Aorta (tissue), 5 donors: ENCODE results near the gene GKN2. TPM values are rescaled to one million over a fixed set of nuclear protein-coding genes. Genes with fewer than 3 reads are reported as not detected.

Experiments
- ATAC-seq: fragments of 200-7000 bp; cut with Tn5 transposase; one replicate; pipeline ENCODE4 v1.9.1; 2022; ENCODE audit warnings: moderate library complexity; ENCODE audit not compliant: low FRiP score
- DNase-seq, 2 donors: peaks; one replicate each; pipeline ENCODE4 v3.0.0-alpha.2; 2020
- H3K27ac ChIP-seq, 2 donors: one replicate each; pipeline ENCODE4 v1.5.1; 2013; ENCODE audit warnings: low read length in 2 of 2, mild to moderate bottlenecking in 2 of 2, moderate library complexity in 2 of 2, control low read depth in 1 of 2, inconsistent platforms in 1 of 2, low read depth in 1 of 2
- H3K27me3 ChIP-seq, 2 donors: one replicate each; pipeline ENCODE4 v1.6.1; 2013; ENCODE audit warnings: control low read depth in 1 of 2, low read length in 1 of 2, mild to moderate bottlenecking in 1 of 2, moderate library complexity in 1 of 2; ENCODE audit not compliant: insufficient read depth in 2 of 2, control insufficient read depth in 1 of 2
- H3K36me3 ChIP-seq, 2 donors: one replicate each; pipeline ENCODE4 v1.6.1; 2013; ENCODE audit warnings: control low read depth in 1 of 2, low read length in 1 of 2, mild to moderate bottlenecking in 1 of 2; ENCODE audit not compliant: insufficient read depth in 2 of 2, control insufficient read depth in 1 of 2
- H3K4me1 ChIP-seq, 2 donors: one replicate each; pipeline ENCODE4 v1.6.1; 2013; ENCODE audit warnings: low read length in 2 of 2, control low read depth in 1 of 2, mild to moderate bottlenecking in 1 of 2, moderate library complexity in 1 of 2; ENCODE audit not compliant: insufficient read depth in 2 of 2, control insufficient read depth in 1 of 2
- H3K4me3 ChIP-seq, 2 donors: one replicate each; pipeline ENCODE4 v1.5.1; 2013; ENCODE audit warnings: low read length in 2 of 2, control low read depth in 1 of 2, mild to moderate bottlenecking in 1 of 2
- H3K9me3 ChIP-seq: one replicate; pipeline ENCODE4 v1.6.1; 2013; ENCODE audit warnings: mild to moderate bottlenecking, low read length; ENCODE audit not compliant: control insufficient read depth
- WGBS, 2 donors: extraction: QIAGEN DNeasy Blood & Tissue Kit; methylation state at CpG; one replicate each; pipeline ENCODE4 v1.1.7; 2013; 5-methylcytosine and 5-hydroxymethylcytosine counted together
- intact Hi-C, 2 donors: fragments of 100-400 bp; cut with DNase I; formaldehyde crosslinking; loops; one replicate each; pipeline versions ENCODE4 v1.14.2 to v1.15.0; 2022
- polyA plus RNA-seq, 2 donors: library from polyadenylated mRNA; stranded (reverse); fragments of 200-250 nt; gene quantifications; one replicate each; pipeline ENCODE4 v1.2.3, GENCODE V29; 2013
- total RNA-seq, 2 donors: library from RNA; stranded (reverse); fragmentation: NEBNext Ultra II Directional; extraction: Animal tissue kit (Norgen Biotek cat#: 25700); gene quantifications; one replicate each; pipeline ENCODE4 v1.2.1, GENCODE V29; 2021
- donor health status: healthy with polysubstance abuse.
- donor health status: Bipolar disorder and iron deficiency.
- donor health status: DM: no; HTN: no; CAD: no.
- donor health status: DM: no; HTN: no; CAD: no.
- donor health status: DM: yes; HTN: yes; CAD: no.

The GKN2 gene
- total and polyA plus RNA-seq, 4 donors = 1.5 to 1.9 TPM; not detected in 2

GRCh38 chr2:68920481-68921170 is 32.1 kb downstream of the GKN2 start:
- ATAC-seq = no peak
- no peaks in the 10 kb centered on the region for H3K27me3 ChIP-seq
- H3K36me3 ChIP-seq = no peaks in the 10 kb centered on the region
- intact Hi-C loops = loop anchor here (5.0 kb wide), 2 partner anchors 213 to 448 kb away; no protein-coding TSS in a partner anchor
- no peaks in the 10 kb centered on the region for H3K9me3 ChIP-seq
- 76 to 89% methylated on average over 6 of the region's 6 CpGs for WGBS, 2 donors
- no peaks in the 10 kb centered on the region for H3K4me1 ChIP-seq
- no peak overlapping the region for H3K4me3 ChIP-seq
- H3K27ac ChIP-seq = no peak overlapping the region
- DNase-seq = no peak

- H3K27me3 ChIP-seq = no peaks in the 10 kb centered on the region
- H3K27ac ChIP-seq = no peak overlapping the region
- intact Hi-C loops = loop anchor here in 1 of 2 donors (5.0 kb wide), 1 partner anchor 451 kb away; the partner anchor contains the start of genes APLF and FBXO48
- ATAC-seq = no peak
- H3K9me3 ChIP-seq = no peaks in the 10 kb centered on the region
- 88 to 94% methylated on average over 7 of the region's 7 CpGs for WGBS, 2 donors
- H3K4me3 ChIP-seq = no peak overlapping the region
- no peaks in the 10 kb centered on the region for H3K4me1 ChIP-seq
- no peaks in the 10 kb centered on the region for H3K36me3 ChIP-seq
- no peak for DNase-seq
These were observed 34.2 kb downstream of the GKN2 start for GRCh38 chr2:68918497-68918896.

- ATAC-seq = no peak
- Histone ChIP-seq H3K36me3 (no peaks in the 10 kb centered on the region), H3K9me3 (no peaks in the 10 kb centered on the region), H3K27me3 (no peaks in the 10 kb centered on the region), H3K4me3 (no peak overlapping the region), H3K4me1 (no peaks in the 10 kb centered on the region), H3K27ac (no peak overlapping the region)
- intact Hi-C loops = loop anchor here in 1 of 2 donors (5.0 kb wide), 1 partner anchor 450 kb away; the partner anchor contains the start of genes APLF and FBXO48
- 83% methylated on average over 3 of the region's 3 CpGs for WGBS, 2 donors
- DNase-seq = no peak
These were observed 35.5 kb downstream of the GKN2 start for GRCh38 chr2:68917034-68917718.

GRCh38 chr2:68916226-68916625 is 36.5 kb downstream of the GKN2 start:
- no peaks in the 10 kb centered on the region for H3K4me1 ChIP-seq
- 0 to 9% methylated on average over 1 of the region's 1 CpG for WGBS, 2 donors
- intact Hi-C loops = loop anchor here in 1 of 2 donors (5.0 kb wide), 1 partner anchor 449 kb away; the partner anchor contains the start of genes APLF and FBXO48
- no peak overlapping the region for H3K27ac ChIP-seq
- DNase-seq (peak in 1 of 2 donors; percentile 61), ATAC-seq (no peak)
- H3K27me3 ChIP-seq = no peaks in the 10 kb centered on the region
- H3K4me3 ChIP-seq = no peak overlapping the region
- H3K9me3 ChIP-seq = no peaks in the 10 kb centered on the region
- no peaks in the 10 kb centered on the region for H3K36me3 ChIP-seq

GRCh38 chr2:68915393-68915792 is 37.3 kb downstream of the GKN2 start:
- WGBS, 2 donors = 94 to 95% methylated on average over 4 of the region's 4 CpGs
- H3K4me3 ChIP-seq = no peak overlapping the region
- no peaks in the 10 kb centered on the region for H3K4me1 ChIP-seq
- H3K27me3 ChIP-seq = no peaks in the 10 kb centered on the region
- H3K9me3 ChIP-seq = no peaks in the 10 kb centered on the region
- H3K27ac ChIP-seq = no peak overlapping the region
- no peak for ATAC-seq
- no peaks in the 10 kb centered on the region for H3K36me3 ChIP-seq
- intact Hi-C loops = loop anchor here in 1 of 2 donors (5.0 kb wide), 1 partner anchor 448 kb away; the partner anchor contains the start of genes APLF and FBXO48
- no peak for DNase-seq

- Histone ChIP-seq H3K27me3 (no peaks in the 10 kb centered on the region), H3K4me1 (peaks cover 0 to 6% of the 10 kb centered on the region in 2 donors), H3K36me3 (no peaks in the 10 kb centered on the region), H3K9me3 (no peaks in the 10 kb centered on the region), H3K4me3 (no peak overlapping the region), H3K27ac (no peak overlapping the region)
- 96 to 98% methylated on average over 3 of the region's 3 CpGs for WGBS, 2 donors
- intact Hi-C loops = loop anchor here in 1 of 2 donors (5.0 kb wide), 1 partner anchor 161 kb away; no protein-coding TSS in a partner anchor
- no peak for DNase-seq
- ATAC-seq = no peak
These were observed 39.3 kb downstream of the GKN2 start for GRCh38 chr2:68913359-68913758.

GRCh38 chr2:68912732-68913131 is 40.0 kb downstream of the GKN2 start:
- Histone ChIP-seq H3K27me3 (no peaks in the 10 kb centered on the region), H3K4me3 (no peak overlapping the region), H3K9me3 (no peaks in the 10 kb centered on the region), H3K4me1 (peaks cover 0 to 6% of the 10 kb centered on the region in 2 donors), H3K27ac (no peak overlapping the region), H3K36me3 (no peaks in the 10 kb centered on the region)
- DNase-seq = no peak
- WGBS, 2 donors = 45 to 74% methylated on average over 2 of the region's 2 CpGs
- intact Hi-C loops = loop anchor here in 1 of 2 donors (5.0 kb wide), 1 partner anchor 160 kb away; no protein-coding TSS in a partner anchor
- no peak for ATAC-seq

- ATAC-seq (no peak), DNase-seq (no peak)
- Histone ChIP-seq H3K4me3 (no peak overlapping the region), H3K36me3 (no peaks in the 10 kb centered on the region), H3K9me3 (no peaks in the 10 kb centered on the region), H3K4me1 (peaks cover 0 to 6% of the 10 kb centered on the region in 2 donors), H3K27ac (no peak overlapping the region), H3K27me3 (no peaks in the 10 kb centered on the region)
- intact Hi-C loops = loop anchor here in 1 of 2 donors (5.0 kb wide), 1 partner anchor 160 kb away; no protein-coding TSS in a partner anchor
- WGBS, 2 donors = 95% methylated on average over 3 of the region's 3 CpGs
These were observed 40.6 kb downstream of the GKN2 start for GRCh38 chr2:68912111-68912510.
